CD4-positive, alpha-beta memory T cell (primary cell): ENCODE results near the gene SPIN1. TPM values are rescaled to one million over a fixed set of nuclear protein-coding genes. Genes with fewer than 3 reads are reported as not detected.
A peak's percentile ranks its signal among the peaks of the same experiment; 100 is the strongest.

Experiments used
- CTCF ChIA-PET: fragments of 350-600 bp; sonication (Branson Sonifier 250); formaldehyde crosslinking; loops from one replicate; lab custom pipeline; 2021; ENCODE audit warnings: inconsistent platforms; ENCODE audit not compliant: partially characterized antibody; lab: Charles Lee
- POLR2A ChIA-PET: fragments of 350-600 bp; sonication (Branson Sonifier 250); formaldehyde crosslinking; loops from one replicate; lab custom pipeline; 2021; ENCODE audit not compliant: partially characterized antibody; lab: Charles Lee
- DNase-seq, 5 donors: peaks; one replicate each; pipeline versions ENCODE4 v3.0.0 to v3.0.0-alpha.2; 2020 to 2022; ENCODE audit warnings: mixed read lengths in 1 of 5
- H3K27ac ChIP-seq: one replicate; pipeline ENCODE4 v1.7.0; 2013; ENCODE audit warnings: low read depth, low read length
- H3K27me3 ChIP-seq: 2 replicates; pipeline ENCODE4 v1.7.0; 2013; ENCODE audit warnings: mild to moderate bottlenecking, low read length, moderate library complexity; ENCODE audit not compliant: insufficient read depth
- H3K36me3 ChIP-seq: 2 replicates; pipeline ENCODE4 v1.7.0; 2013; ENCODE audit warnings: mild to moderate bottlenecking, low read length, moderate library complexity; ENCODE audit not compliant: insufficient read depth
- H3K4me1 ChIP-seq: 2 replicates; pipeline ENCODE4 v1.7.0; 2013; ENCODE audit warnings: mild to moderate bottlenecking, low read length, moderate library complexity; ENCODE audit not compliant: insufficient read depth
- H3K4me3 ChIP-seq, 2 donors: one replicate each; pipeline ENCODE4 v1.7.0; 2013; ENCODE audit warnings: low read length in 2 of 2, mild to moderate bottlenecking in 1 of 2
- H3K9me3 ChIP-seq, 2 donors: one replicate each; pipeline ENCODE4 v1.7.0; 2013; ENCODE audit warnings: low read length in 2 of 2, control low read depth in 1 of 2; ENCODE audit not compliant: control insufficient read depth in 1 of 2
- H3K27ac Mint-ChIP-seq, 7 donors: one replicate each; pipeline ENCODE4 v1.8.0; 2020 to 2021; ENCODE audit warnings: mixed read lengths in 7 of 7, mild to moderate bottlenecking in 6 of 7, inconsistent platforms in 3 of 7, moderate library complexity in 3 of 7
- H3K27me3 Mint-ChIP-seq, 2 donors: one replicate each; pipeline ENCODE4 v1.8.0; 2020 to 2021; ENCODE audit warnings: mixed read lengths in 2 of 2
- H3K36me3 Mint-ChIP-seq, 2 donors: one replicate each; pipeline ENCODE4 v1.8.0; 2020 to 2021; ENCODE audit warnings: mixed read lengths in 2 of 2, inconsistent platforms in 1 of 2, mild to moderate bottlenecking in 1 of 2
- H3K4me1 Mint-ChIP-seq, 4 donors: one replicate each; pipeline ENCODE4 v1.8.0; 2020 to 2021; ENCODE audit warnings: mixed read lengths in 4 of 4, mild to moderate bottlenecking in 1 of 4
- H3K4me3 Mint-ChIP-seq, 8 donors: one replicate each; pipeline ENCODE4 v1.8.0; 2020 to 2021; ENCODE audit warnings: mixed read lengths in 8 of 8, mild to moderate bottlenecking in 7 of 8, moderate library complexity in 6 of 8, inconsistent platforms in 3 of 8
- H3K9me3 Mint-ChIP-seq, 8 donors: one replicate each; pipeline ENCODE4 v1.8.0; 2020 to 2021; ENCODE audit warnings: mixed read lengths in 8 of 8, mild to moderate bottlenecking in 5 of 8, inconsistent platforms in 3 of 8, moderate library complexity in 1 of 8
- intact Hi-C: fragments of 100-400 bp; cut with micrococcal nuclease; formaldehyde crosslinking; loops from one replicate; pipeline ENCODE4 v1.15.1; 2023
- polyA plus RNA-seq, 2 donors: library from polyadenylated mRNA; unstranded; fragments of 300-500 nt; fragmentation: Illumina TruSeq; gene quantifications; one replicate each; pipeline ENCODE4 v1.2.3, GENCODE V29; 2021
- total RNA-seq, 2 experiments: library from RNA; stranded (reverse); gene quantifications; one replicate each; pipeline ENCODE4 v1.2.3, GENCODE V29; 2021

Gene SPIN1
- total and polyA plus RNA-seq, 4 experiments from 2014 or later, result 20.3 to 39.0 (median 28.9) TPM

DNA sequence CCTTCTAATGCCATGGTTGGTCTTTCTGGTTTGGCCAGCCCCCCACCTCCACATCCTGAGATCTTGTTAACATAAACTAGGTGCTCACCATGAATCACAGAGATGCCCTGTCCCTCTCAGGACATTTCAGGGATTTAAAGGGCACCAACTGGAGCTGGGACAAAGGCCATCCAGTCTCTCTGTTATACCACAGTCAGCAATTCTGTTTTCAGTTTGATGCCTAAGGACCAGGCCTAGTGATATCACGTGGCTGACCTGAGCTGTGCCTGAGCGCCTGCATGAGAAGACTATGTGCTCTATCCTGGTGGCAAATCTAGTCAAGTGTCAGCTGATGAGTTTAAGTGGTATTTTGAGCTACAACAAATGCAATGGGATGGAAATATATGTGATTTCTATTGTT lies 26.1 kb downstream of the SPIN1 start:
- no peak for DNase-seq
- Mint-ChIP-seq H3K9me3 (peaks cover 3 to 75% (median 35%) of the 10 kb centered on the region in 8 donors), H3K36me3 (peaks cover 55 to 60% of the 10 kb centered on the region in 2 donors), H3K4me3 (peak overlapping the region in 1 of 8 donors; percentile 22), H3K4me1 (peaks cover 5 to 18% (median 14%) of the 10 kb centered on the region in 4 donors), H3K27me3 (no peaks in the 10 kb centered on the region), H3K27ac (no peak overlapping the region)
- POLR2A ChIA-PET, result no interaction called here
- Histone ChIP-seq H3K4me3 (no peak overlapping the region), H3K27me3 (no peaks in the 10 kb centered on the region), H3K9me3 (peaks cover 0 to 15% of the 10 kb centered on the region in 2 donors), H3K4me1 (no peaks in the 10 kb centered on the region), H3K27ac (no peak overlapping the region), H3K36me3 (no peaks in the 10 kb centered on the region)
- CTCF ChIA-PET, result no interaction called here
- intact Hi-C loops, result no loop called here

DNA sequence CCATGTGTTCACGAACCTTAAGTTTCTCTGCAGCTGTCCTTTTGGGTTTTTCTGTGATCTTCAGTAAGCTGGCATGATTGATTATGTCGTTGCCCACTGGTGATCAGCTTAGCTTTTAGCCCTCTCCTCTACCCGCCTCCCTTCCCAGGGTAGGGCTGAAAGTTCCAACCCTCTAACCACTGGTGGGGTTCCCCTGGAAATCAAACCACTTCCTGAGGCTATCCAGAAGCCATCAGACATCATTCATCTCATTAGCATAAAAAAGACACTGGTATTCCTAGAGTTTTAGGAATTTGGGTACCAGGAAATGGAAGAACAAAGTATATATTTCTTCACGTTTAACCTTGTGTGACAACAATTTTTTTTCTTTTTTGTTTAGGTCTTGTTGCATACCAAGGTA lies 29.8 kb downstream of the SPIN1 start:
- Histone ChIP-seq H3K27me3 (no peaks in the 10 kb centered on the region), H3K4me3 (no peak overlapping the region), H3K36me3 (no peaks in the 10 kb centered on the region), H3K27ac (no peak overlapping the region), H3K4me1 (no peaks in the 10 kb centered on the region), H3K9me3 (peaks cover 0 to 19% of the 10 kb centered on the region in 2 donors)
- H3K9me3 Mint-ChIP-seq, result peaks cover 4 to 81% (median 56%) of the 10 kb centered on the region in 8 donors
- POLR2A ChIA-PET, result no interaction called here
- peak overlapping the region in 1 of 8 donors; percentile 26 for H3K4me3 Mint-ChIP-seq
- intact Hi-C loops, result no loop called here
- H3K27me3 Mint-ChIP-seq, result no peaks in the 10 kb centered on the region
- H3K36me3 Mint-ChIP-seq, result peaks cover 72 to 75% of the 10 kb centered on the region in 2 donors
- CTCF ChIA-PET, result no interaction called here
- peaks cover 5 to 12% (median 11%) of the 10 kb centered on the region in 4 donors for H3K4me1 Mint-ChIP-seq
- DNase-seq, result no peak
- H3K27ac Mint-ChIP-seq, result peak overlapping the region in 1 of 7 donors; percentile 50

DNA sequence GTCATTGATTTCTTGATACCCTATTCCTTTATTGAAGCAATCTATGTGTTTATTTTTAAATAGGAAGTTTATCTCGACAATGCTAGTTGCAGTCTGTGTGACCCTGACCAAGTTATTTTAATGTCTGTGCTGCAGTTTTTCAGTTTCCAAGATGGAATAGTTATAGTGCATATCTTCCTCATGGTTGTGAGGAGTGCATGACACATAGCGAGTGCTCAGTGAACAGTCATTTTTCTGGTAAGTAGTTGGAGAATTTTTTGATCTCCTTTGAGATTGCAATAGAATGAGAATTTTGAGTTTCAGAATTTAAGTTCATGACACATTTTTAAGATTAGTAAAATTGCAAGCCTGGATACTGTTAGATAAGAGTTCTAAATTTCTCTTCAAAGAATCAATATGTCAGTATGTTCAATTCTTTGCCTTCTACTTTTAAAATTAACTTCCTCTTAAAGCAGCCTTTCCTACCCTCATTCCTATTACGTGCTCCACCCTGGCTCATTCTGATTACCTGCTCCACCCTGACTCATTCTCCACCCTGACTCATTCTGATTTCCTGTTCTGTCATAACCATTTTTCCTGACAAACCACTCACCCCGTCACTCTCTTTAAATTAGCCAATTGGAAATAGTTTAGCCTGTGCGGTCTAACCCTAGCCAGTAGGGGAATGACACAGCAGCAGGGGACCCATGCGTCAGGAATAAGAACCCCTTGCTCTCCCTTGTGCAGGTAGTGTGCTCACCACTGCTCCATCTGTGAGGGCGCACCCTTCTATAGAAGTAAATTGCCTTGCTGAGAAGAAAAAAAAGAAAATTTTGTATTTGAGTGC lies 30.7 kb downstream of the SPIN1 start:
- no peak overlapping the region for H3K27ac ChIP-seq
- H3K4me3 Mint-ChIP-seq, result peak overlapping the region in 3 of 8 donors; percentile 9 to 45 (median 45)
- H3K9me3 ChIP-seq, result peaks cover 0 to 19% of the 10 kb centered on the region in 2 donors
- H3K27me3 Mint-ChIP-seq, result no peaks in the 10 kb centered on the region
- no peak for DNase-seq
- no peaks in the 10 kb centered on the region for H3K36me3 ChIP-seq
- no peaks in the 10 kb centered on the region for H3K4me1 ChIP-seq
- H3K36me3 Mint-ChIP-seq, result peaks cover 68 to 78% of the 10 kb centered on the region in 2 donors
- H3K27me3 ChIP-seq, result no peaks in the 10 kb centered on the region
- POLR2A ChIA-PET, result no interaction called here
- H3K9me3 Mint-ChIP-seq, result peaks cover 4 to 76% (median 51%) of the 10 kb centered on the region in 8 donors
- peaks cover 5 to 14% (median 11%) of the 10 kb centered on the region in 4 donors for H3K4me1 Mint-ChIP-seq
- peak overlapping the region in 4 of 7 donors; percentile 6 to 82 (median 55) for H3K27ac Mint-ChIP-seq
- H3K4me3 ChIP-seq, result no peak overlapping the region
- intact Hi-C loops, result no loop called here
- CTCF ChIA-PET, result no interaction called here

DNA sequence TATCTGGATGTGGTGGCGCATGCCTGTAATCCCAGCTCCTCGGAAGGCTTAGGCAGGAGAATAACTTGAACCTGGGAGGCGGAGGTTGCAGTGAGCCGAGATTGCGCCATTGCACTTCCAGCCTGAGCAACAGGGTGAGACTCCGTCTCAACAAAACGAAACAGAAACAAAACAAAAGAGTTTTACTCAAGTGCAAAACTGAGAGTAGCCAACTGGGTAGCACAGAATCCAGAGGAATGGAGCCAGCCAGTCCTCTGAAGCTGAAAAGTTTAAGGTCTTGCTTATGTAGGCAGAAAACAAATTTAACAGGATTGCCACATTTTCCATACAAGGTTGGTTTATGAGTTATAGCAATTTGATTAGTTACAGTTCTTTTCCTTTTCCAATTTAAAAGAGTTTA lies 32.0 kb downstream of the SPIN1 start:
- Mint-ChIP-seq H3K9me3 (peaks cover 4 to 63% (median 43%) of the 10 kb centered on the region in 8 donors), H3K4me3 (no peak overlapping the region), H3K36me3 (peaks cover 62 to 70% of the 10 kb centered on the region in 2 donors), H3K27ac (no peak overlapping the region), H3K4me1 (peaks cover 3 to 14% (median 11%) of the 10 kb centered on the region in 4 donors), H3K27me3 (no peaks in the 10 kb centered on the region)
- H3K27me3 ChIP-seq, result no peaks in the 10 kb centered on the region
- no peaks in the 10 kb centered on the region for H3K36me3 ChIP-seq
- intact Hi-C loops, result no loop called here
- H3K27ac ChIP-seq, result no peak overlapping the region
- H3K4me3 ChIP-seq, result no peak overlapping the region
- ChIA-PET POLR2A (no interaction called here), CTCF (no interaction called here)
- peaks cover 0 to 12% of the 10 kb centered on the region in 2 donors for H3K9me3 ChIP-seq
- H3K4me1 ChIP-seq, result no peaks in the 10 kb centered on the region
- no peak for DNase-seq

DNA sequence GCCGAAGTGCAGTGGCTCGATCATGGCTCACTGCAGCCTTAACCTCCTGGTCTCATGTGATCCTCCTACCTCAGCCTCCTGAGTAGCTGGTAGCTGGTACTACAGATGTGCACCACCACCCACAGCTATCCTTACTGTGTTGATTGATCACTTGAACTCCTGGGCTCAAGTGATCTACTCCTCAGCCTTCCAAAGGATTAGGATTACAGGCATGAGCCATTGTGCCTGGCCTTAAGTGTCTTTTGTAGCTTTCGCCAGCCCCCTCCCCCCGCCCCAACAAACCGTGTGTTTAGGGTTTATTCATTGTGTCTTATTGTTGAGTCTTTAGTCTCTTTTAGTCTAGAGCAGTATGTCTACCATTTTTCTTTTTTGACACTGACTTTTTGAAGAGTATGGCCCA lies 33.1 kb downstream of the SPIN1 start:
- ChIA-PET CTCF (no interaction called here), POLR2A (no interaction called here)
- no peaks in the 10 kb centered on the region for H3K27me3 Mint-ChIP-seq
- Histone ChIP-seq H3K36me3 (no peaks in the 10 kb centered on the region), H3K4me3 (no peak overlapping the region), H3K9me3 (peaks cover 0 to 12% of the 10 kb centered on the region in 2 donors), H3K27me3 (no peaks in the 10 kb centered on the region), H3K27ac (no peak overlapping the region), H3K4me1 (no peaks in the 10 kb centered on the region)
- peak overlapping the region in 1 of 8 donors; percentile 4 for H3K4me3 Mint-ChIP-seq
- peak overlapping the region in 1 of 7 donors; percentile 25 for H3K27ac Mint-ChIP-seq
- H3K36me3 Mint-ChIP-seq, result peaks cover 60 to 69% of the 10 kb centered on the region in 2 donors
- H3K4me1 Mint-ChIP-seq, result peaks cover 5 to 13% (median 11%) of the 10 kb centered on the region in 4 donors
- intact Hi-C loops, result no loop called here
- peaks cover 4 to 55% (median 41%) of the 10 kb centered on the region in 8 donors for H3K9me3 Mint-ChIP-seq
- no peak for DNase-seq

DNA sequence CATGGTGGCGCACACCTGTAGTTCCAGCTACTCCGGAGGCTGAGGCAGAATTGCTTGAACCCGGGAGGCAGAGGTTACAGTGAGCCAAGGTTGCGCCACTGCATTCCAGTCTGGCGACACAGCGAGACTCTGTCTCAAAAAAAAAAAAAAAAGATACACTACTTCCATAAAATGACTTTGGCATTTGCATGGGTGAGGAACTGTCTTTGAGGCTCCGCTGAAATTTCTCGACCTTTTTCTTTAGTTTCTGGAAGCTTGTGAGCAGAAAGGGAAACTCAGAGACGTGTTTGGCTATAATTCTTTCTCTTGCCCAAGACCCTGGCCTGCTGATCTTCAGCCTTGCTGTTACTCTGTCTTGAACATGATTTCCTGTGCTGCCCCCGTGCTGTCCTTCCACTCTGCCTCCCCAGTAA lies 37.3 kb downstream of the SPIN1 start:
- H3K36me3 ChIP-seq, result no peaks in the 10 kb centered on the region
- ChIA-PET CTCF (no interaction called here), POLR2A (no interaction called here)
- H3K27ac ChIP-seq, result no peak overlapping the region
- H3K9me3 ChIP-seq, result no peaks in the 10 kb centered on the region
- no peak for DNase-seq
- no peak overlapping the region for H3K4me3 Mint-ChIP-seq
- peaks cover 42 to 51% of the 10 kb centered on the region in 2 donors for H3K36me3 Mint-ChIP-seq
- no peaks in the 10 kb centered on the region for H3K4me1 ChIP-seq
- no peaks in the 10 kb centered on the region for H3K27me3 Mint-ChIP-seq
- H3K4me1 Mint-ChIP-seq, result peaks cover 0 to 11% (median 5%) of the 10 kb centered on the region in 4 donors
- H3K4me3 ChIP-seq, result no peak overlapping the region
- no peak overlapping the region for H3K27ac Mint-ChIP-seq
- peaks cover 2 to 17% (median 8%) of the 10 kb centered on the region in 8 donors for H3K9me3 Mint-ChIP-seq
- H3K27me3 ChIP-seq, result no peaks in the 10 kb centered on the region
- intact Hi-C loops, result no loop called here

DNA sequence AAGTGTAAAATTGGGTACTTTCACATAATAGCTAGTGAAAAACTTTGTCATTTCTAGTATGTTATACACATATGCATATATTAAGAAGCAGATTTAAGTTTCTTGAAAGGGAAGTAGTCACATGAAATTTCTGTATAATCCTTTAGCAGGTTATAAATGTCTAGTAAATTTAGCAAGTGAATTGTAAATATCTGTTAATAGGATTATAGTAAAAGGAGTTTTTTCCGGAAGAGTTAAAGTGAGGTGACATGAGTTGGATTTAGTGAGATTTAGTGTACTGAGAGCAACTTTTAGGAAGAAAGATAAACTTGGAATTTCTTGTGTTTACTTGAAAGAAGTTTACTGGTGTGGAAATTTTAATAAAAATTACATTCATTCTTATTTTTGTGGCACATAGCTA lies 38.4 kb downstream of the SPIN1 start:
- POLR2A ChIA-PET, result no interaction called here
- Mint-ChIP-seq H3K27ac (no peak overlapping the region), H3K27me3 (no peaks in the 10 kb centered on the region), H3K4me1 (peaks cover 0 to 8% (median 3%) of the 10 kb centered on the region in 4 donors), H3K4me3 (no peak overlapping the region), H3K36me3 (peaks cover 33 to 46% of the 10 kb centered on the region in 2 donors), H3K9me3 (peaks cover 0 to 7% (median 0%) of the 10 kb centered on the region in 8 donors)
- Histone ChIP-seq H3K27me3 (no peaks in the 10 kb centered on the region), H3K4me1 (no peaks in the 10 kb centered on the region), H3K36me3 (no peaks in the 10 kb centered on the region), H3K27ac (no peak overlapping the region), H3K4me3 (no peak overlapping the region), H3K9me3 (no peaks in the 10 kb centered on the region)
- intact Hi-C loops, result no loop called here
- no peak for DNase-seq
- CTCF ChIA-PET, result interaction anchor here (1.0 to 1.2 kb wide), 2 partner anchors 13 to 85 kb away, joined by 3 read pairs; no protein-coding TSS in a partner anchor
